HCT116 (cell line): ENCODE results near the gene STAT4. TPM values are rescaled to one million over a fixed set of nuclear protein-coding genes. Genes with fewer than 3 reads are reported as not detected.

ENCODE experiments used
- ATAC-seq: fragments of 200-7000 bp; cut with Tn5 transposase; 2 replicates; pipeline ENCODE4 v1.9.1; 2020; ENCODE audit warnings: mild to moderate bottlenecking, moderate library complexity
- BruUV-seq: library from RNA; stranded (reverse); fragments of 400-500 nt; replicated peaks from 2 replicates; lab custom pipeline; 2021; lab: Mats Ljungman, UMichigan
- CTCF ChIA-PET: fragments of 300-600 bp; sonication (Branson Sonifier 250); formaldehyde crosslinking; loops from one replicate; lab custom pipeline; 2021; ENCODE audit warnings: antibody characterized with exemption; lab: Charles Lee
- POLR2A ChIA-PET: fragments of 300-600, 350-600 bp; sonication (Branson Sonifier 250); formaldehyde crosslinking; loops from one replicate; lab custom pipeline; 2021; ENCODE audit warnings: antibody characterized with exemption; lab: Charles Lee
- RAD21 ChIA-PET, 2 experiments: fragments of 300-600 bp; sonication (Branson Sonifier 250); formaldehyde crosslinking; loops; one replicate each; lab custom pipeline; 2023; ENCODE audit warnings: low total read pairs in 2 of 2; ENCODE audit not compliant: uncharacterized antibody in 2 of 2, unreplicated experiment in 2 of 2, low non-redundant PET in 1 of 2; lab: Charles Lee
- DNase-seq: peaks from one replicate; pipeline ENCODE4 v3.0.0-alpha.2; 2010; ENCODE audit warnings: low read depth, low spot score
- H2AFZ ChIP-seq: fragments of 200-600 bp; shearing (Covaris generic), sonication (generic); 2 replicates; pipeline ENCODE4 v1.6.1; 2017; ENCODE audit warnings: low read depth, mixed run types, mixed read lengths, antibody characterized with exemption, low read length; ENCODE audit not compliant: poor library complexity, severe bottlenecking
- H3K27ac ChIP-seq: 2 replicates; pipeline ENCODE4 v1.5.1; 2012; ENCODE audit warnings: low read depth, low read length
- H3K27me3 ChIP-seq: fragments of 200-600 bp; sonication (generic); 2 replicates; pipeline ENCODE4 v1.6.1; 2016; ENCODE audit warnings: mixed run types, low read length, mixed read lengths; ENCODE audit not compliant: insufficient read depth
- H3K36me3 ChIP-seq, 2 experiments: fragments of 200-500 bp in 1 of 2; fragments of 200-600 bp in 1 of 2; sonication (Bioruptor generic) in 1 of 2; sonication (generic) in 1 of 2; 2 replicates each; pipeline versions ENCODE4 v1.5.1 to v1.6.1; 2014 to 2016; ENCODE audit warnings: low read length in 2 of 2, inconsistent platforms in 1 of 2, mixed read lengths in 1 of 2, mixed run types in 1 of 2; ENCODE audit not compliant: insufficient read depth in 2 of 2, control insufficient read depth in 1 of 2
- H3K4me1 ChIP-seq, 2 experiments: fragments of 200-600 bp in 1 of 2; sonication (generic) in 1 of 2; 2 replicates each; pipeline versions ENCODE4 v1.5.1 to v1.6.1; 2012 to 2017; ENCODE audit warnings: low read length in 2 of 2, inconsistent platforms in 1 of 2, mild to moderate bottlenecking in 1 of 2, mixed read lengths in 1 of 2, mixed run types in 1 of 2, moderate library complexity in 1 of 2; ENCODE audit not compliant: insufficient read depth in 2 of 2, control insufficient read depth in 1 of 2
- H3K4me2 ChIP-seq: fragments of 200-600 bp; sonication (generic); 2 replicates; pipeline ENCODE4 v1.6.1; 2017; ENCODE audit warnings: mixed run types, low read length, mixed read lengths
- H3K4me3 ChIP-seq, 2 experiments: fragments of 200-600 bp in 1 of 2; sonication (generic) in 1 of 2; replicated peaks in 1 of 2; 2 replicates each; pipeline ENCODE4 v1.5.1; 2011 to 2016; ENCODE audit warnings: low read length in 2 of 2, control low read depth in 1 of 2, low read depth in 1 of 2, mild to moderate bottlenecking in 1 of 2, mixed read lengths in 1 of 2, mixed run types in 1 of 2
- H3K79me2 ChIP-seq: fragments of 200-600 bp; sonication (generic); 2 replicates; pipeline ENCODE4 v1.6.1; 2017; ENCODE audit warnings: mild to moderate bottlenecking, mixed run types, low read length, moderate library complexity, mixed read lengths; ENCODE audit not compliant: insufficient read depth
- H3K9ac ChIP-seq: fragments of 200-600 bp; sonication (generic); 2 replicates; pipeline ENCODE4 v1.6.1; 2016; ENCODE audit warnings: low read length, mixed read lengths
- H3K9me2 ChIP-seq: fragments of 200-600 bp; sonication (generic), shearing (Covaris generic); 2 replicates; pipeline ENCODE4 v1.6.1; 2017; ENCODE audit warnings: mixed run types, mild to moderate bottlenecking, moderate library complexity; ENCODE audit not compliant: insufficient read depth
- H3K9me3 ChIP-seq, 2 experiments: fragments of 200-500 bp in 1 of 2; fragments of 200-600 bp in 1 of 2; sonication (Bioruptor generic) in 1 of 2; sonication (generic) in 1 of 2; 2 replicates each; pipeline ENCODE4 v1.6.1; 2014 to 2017; ENCODE audit warnings: low read length in 2 of 2, mixed read lengths in 2 of 2, inconsistent platforms in 1 of 2, low read depth in 1 of 2, mild to moderate bottlenecking in 1 of 2, mixed run types in 1 of 2, moderate library complexity in 1 of 2; ENCODE audit not compliant: control insufficient read depth in 1 of 2, insufficient read depth in 1 of 2
- H4K20me1 ChIP-seq: fragments of 200-600 bp; sonication (generic), shearing (Covaris generic); 2 replicates; pipeline ENCODE4 v1.6.1; 2017; ENCODE audit warnings: mixed run types, mild to moderate bottlenecking, moderate library complexity; ENCODE audit not compliant: insufficient read depth
- CBX3 ChIP-seq: IDR thresholded peaks from 2 replicates; pipeline ENCODE4 v1.6.1; 2012; ENCODE audit warnings: low read depth
- CTCF ChIP-seq, 3 experiments: fragments of 200-600 bp in 1 of 3; sonication (generic) in 1 of 3; IDR thresholded peaks in 2 of 3; conservative IDR thresholded peaks in 1 of 3; 2 replicates each; pipeline ENCODE4 v1.5.1; 2012 to 2017; ENCODE audit warnings: low read depth in 2 of 3, low read length in 2 of 3, antibody characterized with exemption in 1 of 3, borderline replicate concordance in 1 of 3, control low read depth in 1 of 3, mild to moderate bottlenecking in 1 of 3, mixed read lengths in 1 of 3, mixed run types in 1 of 3, moderate library complexity in 1 of 3; ENCODE audit not compliant: insufficient read depth in 1 of 3
- ELF1 ChIP-seq: IDR thresholded peaks from 2 replicates; pipeline ENCODE4 v1.6.1; 2012; ENCODE audit warnings: low read depth, borderline replicate concordance
- FOSL1 ChIP-seq: IDR thresholded peaks from 2 replicates; pipeline ENCODE4 v1.6.1; 2012; ENCODE audit warnings: low read depth
- JUND ChIP-seq: IDR thresholded peaks from 2 replicates; pipeline ENCODE4 v1.6.1; 2012
- MAX ChIP-seq: IDR thresholded peaks from 2 replicates; pipeline ENCODE4 v1.6.1; 2012
- POLR2A ChIP-seq: IDR thresholded peaks from 2 replicates; pipeline ENCODE4 v1.7.0; 2011; ENCODE audit warnings: borderline replicate concordance; ENCODE audit not compliant: insufficient read depth, insufficient read length; ENCODE audit errors: extremely low read depth
- POLR2AphosphoS5 ChIP-seq: IDR thresholded peaks from 2 replicates; pipeline ENCODE4 v1.6.1; 2011; ENCODE audit warnings: mild to moderate bottlenecking, low read depth, low read length, moderate library complexity
- RAD21 ChIP-seq: IDR thresholded peaks from 2 replicates; pipeline ENCODE4 v1.6.1; 2012; ENCODE audit warnings: low read depth, mild to moderate bottlenecking
- REST ChIP-seq: IDR thresholded peaks from 2 replicates; pipeline ENCODE4 v1.6.1; 2012; ENCODE audit warnings: low read depth
- SIN3A ChIP-seq: IDR thresholded peaks from 2 replicates; pipeline ENCODE4 v1.6.1; 2012; ENCODE audit warnings: low read depth
- SP1 ChIP-seq: IDR thresholded peaks from 2 replicates; pipeline ENCODE4 v1.6.1; 2012; ENCODE audit warnings: low read depth
- SRF ChIP-seq: IDR thresholded peaks from 2 replicates; pipeline ENCODE4 v1.6.1; 2012; ENCODE audit warnings: low read depth
- YY1 ChIP-seq: IDR thresholded peaks from 2 replicates; pipeline ENCODE4 v1.6.1; 2011; ENCODE audit warnings: low read length, low read depth, moderate library complexity, mild to moderate bottlenecking; ENCODE audit not compliant: insufficient replicate concordance; ENCODE audit errors: extremely low read depth
- ZFX ChIP-seq: fragments of 450-650 bp; IDR thresholded peaks from 2 replicates; pipeline ENCODE4 v1.6.1; 2017
- ZNF274 ChIP-seq: fragments of 200-500 bp; sonication (Bioruptor generic); IDR thresholded peaks from 2 replicates; pipeline ENCODE4 v1.6.1; 2014; ENCODE audit warnings: mild to moderate bottlenecking, low read depth, low read length, inconsistent platforms
- intact Hi-C: fragments of 100-400 bp; cut with micrococcal nuclease; formaldehyde crosslinking; loops from 2 replicates; pipeline ENCODE4 v1.10.0; 2022
- total RNA-seq: library from RNA; stranded (reverse); gene quantifications from one replicate; pipeline ENCODE4 v1.2.1, GENCODE V29; 2021; ENCODE audit not compliant: unreplicated experiment
- TF ChIP-seq, protein P1 (sequence below): IDR thresholded peaks from 2 replicates; pipeline ENCODE4 v1.6.1; 2012

STAT4 gene
- total RNA-seq, 1 experiment from 2014 or later = 2.0 TPM

GRCh38 chr2:191039616-191040015 is 111.2 kb downstream of the STAT4 start:
- H3K9ac ChIP-seq = no peak overlapping the region
- TF ChIP-seq ZFX (no peak), YY1 (no peak), JUND (no peak), ZNF274 (no peak), FOSL1 (no peak)
- TF ChIP-seq, protein P1, sequence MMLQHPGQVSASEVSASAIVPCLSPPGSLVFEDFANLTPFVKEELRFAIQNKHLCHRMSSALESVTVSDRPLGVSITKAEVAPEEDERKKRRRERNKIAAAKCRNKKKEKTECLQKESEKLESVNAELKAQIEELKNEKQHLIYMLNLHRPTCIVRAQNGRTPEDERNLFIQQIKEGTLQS = no peak
- H3K4me1 ChIP-seq = peaks cover 12 to 26% of the 10 kb centered on the region in 2 experiments
- DNase-seq (no peak), ATAC-seq (no peak)
- ChIA-PET CTCF (interaction anchor here (1.1 to 2.0 kb wide), 2 partner anchors 12 to 116 kb away, joined by 4 to 8 read pairs; no protein-coding TSS in a partner anchor), RAD21 (no interaction called here), POLR2A (no interaction called here)
- no peaks in the 10 kb centered on the region for H3K27me3 ChIP-seq
- peaks cover 0 to 6% of the 10 kb centered on the region in 2 experiments; a peak in 1 of 4 replicates for H3K9me3 ChIP-seq
- no peak overlapping the region for H2AFZ ChIP-seq
- H3K4me3 ChIP-seq = no peak overlapping the region
- H3K4me2 ChIP-seq = no peak overlapping the region
- no peak overlapping the region for H3K27ac ChIP-seq
- H3K9me2 ChIP-seq = no peaks in the 10 kb centered on the region
- no peaks in the 10 kb centered on the region for H3K79me2 ChIP-seq
- H3K36me3 ChIP-seq = no peaks in the 10 kb centered on the region
- no TSS peak for BruUV-seq
- no peaks in the 10 kb centered on the region for H4K20me1 ChIP-seq
- intact Hi-C loops = no loop called here

DNA sequence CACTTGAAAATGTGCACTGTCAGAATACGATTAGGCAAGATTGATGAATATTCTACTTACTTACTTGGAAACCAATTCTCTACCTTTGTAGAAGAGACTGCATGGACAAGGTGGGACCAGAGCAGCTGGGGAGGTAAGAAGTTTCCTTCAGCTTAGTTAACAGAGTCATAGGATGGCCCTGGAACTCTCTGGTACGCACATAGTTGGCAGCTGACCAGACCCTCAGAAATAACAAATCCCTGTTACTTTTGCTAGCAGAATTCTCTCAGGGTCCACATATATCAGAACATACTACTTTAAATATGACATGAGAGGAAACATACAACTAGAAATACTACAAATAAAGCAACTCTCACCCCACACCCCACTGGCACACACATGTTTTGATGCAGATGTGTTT is 112.1 kb downstream of the STAT4 start:
- no peak for DNase-seq
- ChIA-PET POLR2A (no interaction called here), CTCF (interaction anchor here (2.0 kb wide), 1 partner anchor 13 kb away, joined by 8 read pairs; no protein-coding TSS in a partner anchor), RAD21 (no interaction called here)
- Histone ChIP-seq H4K20me1 (no peaks in the 10 kb centered on the region), H3K4me3 (no peak overlapping the region), H3K9me2 (no peaks in the 10 kb centered on the region), H3K36me3 (no peaks in the 10 kb centered on the region), H3K9me3 (peaks cover 0 to 1% of the 10 kb centered on the region in 2 experiments; a peak in 1 of 4 replicates), H3K79me2 (no peaks in the 10 kb centered on the region), H3K27ac (no peak overlapping the region), H3K27me3 (no peaks in the 10 kb centered on the region), H3K9ac (no peak overlapping the region), H3K4me2 (peak overlapping the region; percentile 10; the same call in 1 of the 2 replicates), H2AFZ (no peak overlapping the region), H3K4me1 (peaks cover 12 to 26% of the 10 kb centered on the region in 2 experiments)
- intact Hi-C loops = no loop called here
- no TSS peak for BruUV-seq
- ATAC-seq = no peak
- TF ChIP-seq MAX = no peak
- TF ChIP-seq SRF = no peak
- no peak for TF ChIP-seq RAD21
- TF ChIP-seq CTCF (IDR thresholded peaks at IDR 0.05 in 2 of 3, conservative IDR thresholded peaks at IDR 0.05 in 1 of 3; ENCODE audit: borderline replicate concordance in 1 of 3, insufficient read depth in 1 of 3, low read depth in 2 of 3, low read length in 2 of 3) = no peak
- no peak for TF ChIP-seq SP1
- TF ChIP-seq ELF1 = no peak
- TF ChIP-seq YY1 = no peak
- no peak for TF ChIP-seq POLR2AphosphoS5
- TF ChIP-seq REST = no peak
- TF ChIP-seq FOSL1 = no peak
- TF ChIP-seq SIN3A = no peak
- no peak for TF ChIP-seq POLR2A
- no peak for TF ChIP-seq CBX3
